MCF 10A (cell line): ENCODE measurements around the gene PNMA8A. TPM values are rescaled to one million over a fixed set of nuclear protein-coding genes. Genes with fewer than 3 reads are reported as not detected.

Source experiments
- BruUV-seq: library from RNA; stranded (reverse); fragments of 400-500 nt; replicated peaks from 2 replicates; lab custom pipeline; 2021; lab: Mats Ljungman, UMichigan
- CTCF ChIA-PET: fragments of 300-600 bp; sonication (Branson Sonifier 250); formaldehyde crosslinking; extraction: SDS; loops from one replicate; lab custom pipeline; 2021; ENCODE audit warnings: antibody characterized with exemption, inconsistent platforms; lab: Yijun Ruan, JAX
- POLR2A ChIA-PET: fragments of 300-600, 350-650 bp; sonication (Branson Sonifier 250); formaldehyde crosslinking; extraction: SDS; loops from one replicate; lab custom pipeline; 2020; ENCODE audit warnings: antibody characterized with exemption, inconsistent platforms; lab: Yijun Ruan, JAX
- DNase-seq: peaks from one replicate; pipeline ENCODE4 v3.0.0-alpha.2; 2018; ENCODE audit not compliant: unreplicated experiment
- H3K27ac Mint-ChIP-seq: one replicate; pipeline ENCODE4 v1.8.0; 2022; ENCODE audit warnings: mild to moderate bottlenecking, low read depth, mixed read lengths; ENCODE audit not compliant: unreplicated experiment
- H3K27me3 Mint-ChIP-seq: one replicate; pipeline ENCODE4 v1.8.0; 2022; ENCODE audit warnings: mixed read lengths; ENCODE audit not compliant: insufficient read depth, unreplicated experiment
- H3K36me3 Mint-ChIP-seq: one replicate; pipeline ENCODE4 v1.8.0; 2022; ENCODE audit warnings: mild to moderate bottlenecking, moderate library complexity, mixed read lengths; ENCODE audit not compliant: insufficient read depth, unreplicated experiment
- H3K4me1 Mint-ChIP-seq: one replicate; pipeline ENCODE4 v1.8.0; 2022; ENCODE audit warnings: mixed read lengths; ENCODE audit not compliant: insufficient read depth, unreplicated experiment
- H3K4me3 Mint-ChIP-seq: one replicate; pipeline ENCODE4 v1.8.0; 2022; ENCODE audit warnings: mild to moderate bottlenecking, moderate library complexity, mixed read lengths; ENCODE audit not compliant: unreplicated experiment
- H3K9me3 Mint-ChIP-seq: one replicate; pipeline ENCODE4 v1.8.0; 2022; ENCODE audit warnings: mixed read lengths; ENCODE audit not compliant: unreplicated experiment
- CTCF ChIP-seq: fragments of 200-600 bp; IDR thresholded peaks from one replicate; pipeline ENCODE4 v1.8.0; 2022; ENCODE audit warnings: antibody characterized with exemption, mild to moderate bottlenecking; ENCODE audit not compliant: unreplicated experiment
- intact Hi-C: fragments of 100-400 bp; cut with micrococcal nuclease; formaldehyde crosslinking; loops from 2 replicates; pipeline ENCODE4 v1.14.1; 2022
- total RNA-seq: library from RNA; stranded (reverse); gene quantifications from 2 replicates; pipeline ENCODE4 v1.2.3, GENCODE V29; 2022

Gene PNMA8A
- total RNA-seq, 1 experiment from 2014 or later: 7.6 TPM

GRCh38 chr19:46426506-46427162 lies 44.7 kb downstream of the PNMA8A start:
- no peaks in the 10 kb centered on the region for H3K9me3 Mint-ChIP-seq
- no TSS peak for BruUV-seq
- H3K27me3 Mint-ChIP-seq: peaks cover 10% of the 10 kb centered on the region
- ChIA-PET POLR2A (no interaction called here), CTCF (interaction anchor here (0.6 to 1.5 kb wide), 2 partner anchors 25 to 34 kb away, joined by 3 read pairs; no protein-coding TSS in a partner anchor)
- no peak for TF ChIP-seq CTCF
- no peak for DNase-seq
- no peak overlapping the region for H3K4me3 Mint-ChIP-seq
- peaks cover 5% of the 10 kb centered on the region for H3K36me3 Mint-ChIP-seq
- intact Hi-C loops: no loop called here
- no peaks in the 10 kb centered on the region for H3K4me1 Mint-ChIP-seq
- H3K27ac Mint-ChIP-seq: no peak overlapping the region

- Mint-ChIP-seq H3K27ac (no peak overlapping the region), H3K9me3 (no peaks in the 10 kb centered on the region), H3K4me1 (no peaks in the 10 kb centered on the region), H3K27me3 (peaks cover 10% of the 10 kb centered on the region), H3K4me3 (no peak overlapping the region), H3K36me3 (peaks cover 5% of the 10 kb centered on the region)
- intact Hi-C loops: no loop called here
- BruUV-seq: no TSS peak
- CTCF ChIA-PET: interaction anchor here (0.6 to 1.5 kb wide), 2 partner anchors 25 to 31 kb away, joined by 3 read pairs; no protein-coding TSS in a partner anchor
- no peak for TF ChIP-seq CTCF
- POLR2A ChIA-PET: no interaction called here
- DNase-seq: peak; percentile 24
Observed at GRCh38 chr19:46426035-46426505, 45.3 kb downstream of the PNMA8A start.

- Mint-ChIP-seq H3K27me3 (peaks cover 10% of the 10 kb centered on the region), H3K27ac (no peak overlapping the region), H3K36me3 (peaks cover 5% of the 10 kb centered on the region), H3K4me3 (no peak overlapping the region), H3K4me1 (no peaks in the 10 kb centered on the region), H3K9me3 (no peaks in the 10 kb centered on the region)
- ChIA-PET CTCF (interaction anchor here (0.7 kb wide), 1 partner anchor 61 kb away, joined by 3 read pairs; no protein-coding TSS in a partner anchor), POLR2A (no interaction called here)
- intact Hi-C loops: no loop called here
- no TSS peak for BruUV-seq
- no peak for TF ChIP-seq CTCF
- no peak for DNase-seq
Observed at GRCh38 chr19:46423188-46423587, 48.2 kb downstream of the PNMA8A start.

GRCh38 chr19:46422344-46422743 lies 49.0 kb downstream of the PNMA8A start:
- Mint-ChIP-seq H3K9me3 (no peaks in the 10 kb centered on the region), H3K27me3 (peaks cover 2% of the 10 kb centered on the region), H3K36me3 (no peaks in the 10 kb centered on the region), H3K27ac (no peak overlapping the region), H3K4me3 (no peak overlapping the region), H3K4me1 (no peaks in the 10 kb centered on the region)
- no TSS peak for BruUV-seq
- POLR2A ChIA-PET: no interaction called here
- CTCF ChIA-PET: interaction anchor here (0.6 to 1.1 kb wide), 2 partner anchors 18 to 43 kb away, joined by 3 read pairs; no protein-coding TSS in a partner anchor
- intact Hi-C loops: no loop called here
- no peak for TF ChIP-seq CTCF
- no peak for DNase-seq
